Measurements from ENCODE around the gene RPLP1. TPM values are rescaled to one million over a fixed set of nuclear protein-coding genes. Genes with fewer than 3 reads are reported as not detected.

Gene RPLP1
- total RNA-seq, 1 donor from 2014 or later: 379 TPM

GRCh38 chr15:69424748-69425413, 27.7 kb upstream of the RPLP1 start:
- H3K36me3 ChIP-seq: peaks cover 3 to 4% of the 10 kb centered on the region in 2 donors
- H3K4me3 ChIP-seq: no peak overlapping the region
- no peaks in the 10 kb centered on the region for H3K4me1 ChIP-seq
- H3K27ac ChIP-seq: no peak overlapping the region
- no peak for TF ChIP-seq CTCF (IDR thresholded peaks at IDR 0.05)
- no peaks in the 10 kb centered on the region for H3K9me3 ChIP-seq
- intact Hi-C loops (cut with DNase I): no loop called here
- H3K27me3 ChIP-seq: no peaks in the 10 kb centered on the region
- DNase-seq (ENCODE audit: low spot score in 2 of 2): no peak

DNA sequence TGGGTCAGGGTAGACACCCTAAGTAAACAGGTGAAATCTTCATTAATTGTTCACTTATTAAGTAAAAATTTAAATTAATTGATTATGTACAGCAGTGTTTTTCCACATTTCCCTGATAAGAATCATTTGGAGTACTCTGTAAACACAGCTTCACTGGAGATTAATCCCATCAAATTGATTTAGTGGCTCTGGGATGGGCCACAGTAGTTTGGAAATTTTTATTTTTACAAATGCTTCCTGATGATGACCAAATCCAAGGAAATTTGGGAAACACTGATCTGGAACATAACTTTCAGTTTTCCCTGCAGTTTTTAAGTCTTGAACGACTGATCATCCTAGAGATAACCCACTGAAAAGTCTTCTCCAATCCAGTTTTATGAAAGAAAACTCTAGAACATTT, 18.8 kb upstream of the RPLP1 start:
- Histone ChIP-seq H3K9me3 (no peaks in the 10 kb centered on the region), H3K4me3 (no peak overlapping the region), H3K27ac (no peak overlapping the region), H3K36me3 (peaks cover 0 to 19% of the 10 kb centered on the region in 2 donors), H3K27me3 (no peaks in the 10 kb centered on the region), H3K4me1 (no peaks in the 10 kb centered on the region)
- TF ChIP-seq CTCF (IDR thresholded peaks at IDR 0.05): no peak
- intact Hi-C loops (cut with DNase I): no loop called here
- no peak for DNase-seq (ENCODE audit: low spot score in 2 of 2)

DNA sequence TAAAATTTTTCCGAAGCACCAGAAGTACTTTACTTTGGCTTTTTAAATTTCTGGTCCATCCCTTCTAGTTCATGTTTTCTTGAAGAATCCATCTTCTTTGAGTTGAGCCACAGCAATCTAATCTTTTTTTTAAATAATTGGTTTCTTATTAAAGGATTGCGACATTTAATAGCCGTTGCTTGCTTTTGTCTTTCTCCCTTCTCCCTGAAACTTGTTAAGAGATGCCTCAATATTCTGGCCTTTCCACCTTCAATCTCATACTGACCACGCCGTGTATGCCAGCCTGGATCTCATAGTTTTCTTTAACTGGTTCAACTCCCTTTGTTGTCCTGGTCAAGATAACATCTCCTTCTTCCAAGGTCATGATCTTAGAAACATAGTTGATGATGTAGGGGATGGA, 18.4 kb upstream of the RPLP1 start:
- H3K4me1 ChIP-seq: no peaks in the 10 kb centered on the region
- intact Hi-C loops (cut with DNase I): no loop called here
- no peaks in the 10 kb centered on the region for H3K27me3 ChIP-seq
- no peak for TF ChIP-seq CTCF (IDR thresholded peaks at IDR 0.05)
- DNase-seq (ENCODE audit: low spot score in 2 of 2): no peak
- peaks cover 0 to 16% of the 10 kb centered on the region in 2 donors for H3K36me3 ChIP-seq
- no peaks in the 10 kb centered on the region for H3K9me3 ChIP-seq
- no peak overlapping the region for H3K27ac ChIP-seq
- H3K4me3 ChIP-seq: no peak overlapping the region

- DNase-seq (ENCODE audit: low spot score in 2 of 2): no peak
- Histone ChIP-seq H3K27ac (no peak overlapping the region), H3K36me3 (peaks cover 0 to 15% of the 10 kb centered on the region in 2 donors), H3K4me1 (no peaks in the 10 kb centered on the region), H3K9me3 (no peaks in the 10 kb centered on the region), H3K4me3 (no peak overlapping the region), H3K27me3 (no peaks in the 10 kb centered on the region)
- intact Hi-C loops (cut with DNase I): no loop called here
- no peak for TF ChIP-seq CTCF (IDR thresholded peaks at IDR 0.05)
These were observed 17.9 kb upstream of the RPLP1 start for GRCh38 chr15:69434679-69435078.

GRCh38 chr15:69435985-69436384, 16.6 kb upstream of the RPLP1 start:
- no peaks in the 10 kb centered on the region for H3K4me1 ChIP-seq
- peaks cover 7 to 15% of the 10 kb centered on the region in 2 donors for H3K36me3 ChIP-seq
- H3K27me3 ChIP-seq: no peaks in the 10 kb centered on the region
- TF ChIP-seq CTCF (IDR thresholded peaks at IDR 0.05): no peak
- H3K27ac ChIP-seq: no peak overlapping the region
- no peaks in the 10 kb centered on the region for H3K9me3 ChIP-seq
- intact Hi-C loops (cut with DNase I): no loop called here
- H3K4me3 ChIP-seq: no peak overlapping the region
- DNase-seq (ENCODE audit: low spot score in 2 of 2): no peak

- no peaks in the 10 kb centered on the region for H3K9me3 ChIP-seq
- intact Hi-C loops (cut with DNase I): no loop called here
- H3K4me1 ChIP-seq: no peaks in the 10 kb centered on the region
- no peak overlapping the region for H3K27ac ChIP-seq
- H3K4me3 ChIP-seq: no peak overlapping the region
- peaks cover 7 to 15% of the 10 kb centered on the region in 2 donors for H3K36me3 ChIP-seq
- TF ChIP-seq CTCF (IDR thresholded peaks at IDR 0.05): no peak
- no peaks in the 10 kb centered on the region for H3K27me3 ChIP-seq
- DNase-seq (ENCODE audit: low spot score in 2 of 2): no peak
These were observed 15.7 kb upstream of the RPLP1 start for GRCh38 chr15:69436951-69437350.
